A549 (cell line): ENCODE data around the gene PALLD.

Experiments
- EHF ChIP-seq: fragments of 250-450 bp; sonication (Bioruptor Pico); IDR thresholded peaks from 2 replicates; pipeline ENCODE4 v1.5.0; 2020; ENCODE audit warnings: mild to moderate bottlenecking
- EP300 ChIP-seq, 2 experiments: fragments of >200 bp; sonication (Bioruptor Twin); formaldehyde crosslinking; IDR thresholded peaks; 2 replicates in 1 of 2; 3 replicates in 1 of 2; pipeline ENCODE4 v1.6.1; 2016 to 2017
- HDAC2 ChIP-seq: fragments of 200-600 bp; sonication (generic); IDR thresholded peaks from 2 replicates; pipeline ENCODE4 v1.6.1; 2016
- JUNB ChIP-seq: fragments of >200 bp; sonication (Bioruptor Twin); formaldehyde crosslinking; IDR thresholded peaks from 2 replicates; pipeline ENCODE4 v1.6.1; 2016
- KDM5A ChIP-seq: fragments of 200-600 bp; sonication (generic); IDR thresholded peaks from 2 replicates; pipeline ENCODE4 v1.6.1; 2016; ENCODE audit warnings: antibody characterized with exemption, mild to moderate bottlenecking
- MAFK ChIP-seq: fragments of 450-650 bp; IDR thresholded peaks from 2 replicates; pipeline ENCODE4 v1.6.1; 2014; ENCODE audit not compliant: partially characterized antibody
- MYC ChIP-seq: IDR thresholded peaks from 2 replicates; pipeline ENCODE4 v1.6.1; 2012; ENCODE audit warnings: mild to moderate bottlenecking, inconsistent platforms, low read length, improper control_type of control experiment, borderline replicate concordance
- NFE2L2 ChIP-seq: fragments of 150-350 bp; conservative IDR thresholded peaks from 2 replicates; pipeline ENCODE4 v1.6.1; 2014; ENCODE audit warnings: low read length
- NR3C1 ChIP-seq: fragments of >200 bp; sonication (Bioruptor Twin); formaldehyde crosslinking; IDR thresholded peaks from 3 replicates; pipeline ENCODE4 v1.6.1; 2017
- POLR2A ChIP-seq: IDR thresholded peaks from 2 replicates; pipeline ENCODE4 v1.6.1; 2012; ENCODE audit warnings: mild to moderate bottlenecking, low read length
- TF ChIP-seq, protein P1 (sequence below): fragments of >200 bp; sonication (Bioruptor Twin); formaldehyde crosslinking; IDR thresholded peaks from 3 replicates; pipeline ENCODE4 v1.5.1; 2016

DNA sequence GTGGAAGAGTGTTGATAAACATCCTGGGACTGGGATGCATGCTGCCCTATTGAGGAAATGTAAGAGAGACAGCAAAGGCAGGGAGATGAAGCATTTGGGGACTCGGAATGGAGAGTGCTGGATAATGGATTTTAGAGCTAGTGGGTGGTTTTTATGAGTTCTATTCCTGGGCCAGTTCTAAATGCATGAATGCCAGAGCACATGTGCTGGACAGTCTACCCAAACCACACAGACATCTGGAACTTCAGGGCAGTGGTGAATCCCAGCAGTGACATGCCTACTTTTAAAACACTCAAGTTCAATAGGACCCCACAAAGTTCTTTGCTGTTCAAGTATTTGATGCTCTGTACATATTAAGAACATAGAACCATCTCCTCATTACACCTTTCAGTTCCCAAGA is 379.3 kb downstream of the PALLD start:
- TF ChIP-seq MAFK = no peak
- TF ChIP-seq, protein P1, sequence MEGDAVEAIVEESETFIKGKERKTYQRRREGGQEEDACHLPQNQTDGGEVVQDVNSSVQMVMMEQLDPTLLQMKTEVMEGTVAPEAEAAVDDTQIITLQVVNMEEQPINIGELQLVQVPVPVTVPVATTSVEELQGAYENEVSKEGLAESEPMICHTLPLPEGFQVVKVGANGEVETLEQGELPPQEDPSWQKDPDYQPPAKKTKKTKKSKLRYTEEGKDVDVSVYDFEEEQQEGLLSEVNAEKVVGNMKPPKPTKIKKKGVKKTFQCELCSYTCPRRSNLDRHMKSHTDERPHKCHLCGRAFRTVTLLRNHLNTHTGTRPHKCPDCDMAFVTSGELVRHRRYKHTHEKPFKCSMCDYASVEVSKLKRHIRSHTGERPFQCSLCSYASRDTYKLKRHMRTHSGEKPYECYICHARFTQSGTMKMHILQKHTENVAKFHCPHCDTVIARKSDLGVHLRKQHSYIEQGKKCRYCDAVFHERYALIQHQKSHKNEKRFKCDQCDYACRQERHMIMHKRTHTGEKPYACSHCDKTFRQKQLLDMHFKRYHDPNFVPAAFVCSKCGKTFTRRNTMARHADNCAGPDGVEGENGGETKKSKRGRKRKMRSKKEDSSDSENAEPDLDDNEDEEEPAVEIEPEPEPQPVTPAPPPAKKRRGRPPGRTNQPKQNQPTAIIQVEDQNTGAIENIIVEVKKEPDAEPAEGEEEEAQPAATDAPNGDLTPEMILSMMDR = no peak
- no peak for TF ChIP-seq JUNB
- TF ChIP-seq NR3C1 = no peak
- no peak for TF ChIP-seq NFE2L2
- no peak for TF ChIP-seq HDAC2
- no peak for TF ChIP-seq POLR2A
- TF ChIP-seq KDM5A = no peak
- no peak for TF ChIP-seq EP300 (IDR thresholded peaks at IDR 0.05)
- no peak for TF ChIP-seq EHF (CRISPR knock-in tag)
- no peak for TF ChIP-seq MYC
